Smooth muscle cell (in vitro differentiated cells): ENCODE data around the gene BMP8B. TPM values are rescaled to one million over a fixed set of nuclear protein-coding genes. Genes with fewer than 3 reads are reported as not detected.
"Not testable (repeated sequence)": the region's sequence is repeated elsewhere in the genome, so short reads cannot be mapped to it uniquely, and the experiment has no call there.

ENCODE experiments used
- DNase-seq: peaks from one replicate; lab custom pipeline; 2025; ENCODE audit not compliant: unreplicated experiment; lab: John Stamatoyannopoulos, UW
- H2AFZ ChIP-seq: fragments of 200-600 bp; sonication (generic); 2 replicates; pipeline ENCODE4 v1.6.0; 2016; ENCODE audit warnings: antibody characterized with exemption, low read depth, mild to moderate bottlenecking
- H3F3A ChIP-seq: fragments of 200-600 bp; sonication (generic); 2 replicates; pipeline ENCODE4 v1.6.0; 2017; ENCODE audit warnings: antibody characterized with exemption, low read depth
- H3K27ac ChIP-seq: fragments of 200-600 bp; sonication (generic); 2 replicates; pipeline ENCODE4 v1.5.1; 2016; ENCODE audit warnings: low read depth, mild to moderate bottlenecking
- H3K27me3 ChIP-seq: fragments of 200-600 bp; sonication (generic); 2 replicates; pipeline ENCODE4 v1.6.1; 2016; ENCODE audit warnings: low read depth, mild to moderate bottlenecking
- H3K36me3 ChIP-seq: fragments of 200-600 bp; sonication (generic); 2 replicates; pipeline ENCODE4 v1.5.1; 2016; ENCODE audit warnings: low read depth
- H3K4me1 ChIP-seq: fragments of 200-600 bp; sonication (generic); 2 replicates; pipeline ENCODE4 v1.5.1; 2016; ENCODE audit warnings: low read depth
- H3K4me2 ChIP-seq: fragments of 200-600 bp; sonication (generic); 2 replicates; pipeline ENCODE4 v1.6.0; 2016; ENCODE audit warnings: mild to moderate bottlenecking
- H3K4me3 ChIP-seq: fragments of 200-600 bp; sonication (generic); 2 replicates; pipeline ENCODE4 v1.5.1; 2016; ENCODE audit warnings: mild to moderate bottlenecking
- H3K79me2 ChIP-seq: fragments of 200-600 bp; sonication (generic); 2 replicates; pipeline ENCODE4 v1.6.0; 2016; ENCODE audit warnings: low read depth, mild to moderate bottlenecking
- H3K9ac ChIP-seq: fragments of 200-600 bp; sonication (generic); 2 replicates; pipeline ENCODE4 v1.6.0; 2016; ENCODE audit warnings: low read depth
- H3K9me3 ChIP-seq: fragments of 200-600 bp; sonication (generic); replicated peaks from 2 replicates; pipeline ENCODE4 v1.5.1; 2016; ENCODE audit warnings: low read depth
- H4K20me1 ChIP-seq: fragments of 200-600 bp; sonication (generic); 2 replicates; pipeline ENCODE4 v1.6.0; 2016; ENCODE audit warnings: low read depth
- CTCF ChIP-seq: fragments of 200-600 bp; sonication (generic); IDR thresholded peaks from 2 replicates; pipeline ENCODE4 v1.5.1; 2017; ENCODE audit warnings: borderline replicate concordance, mild to moderate bottlenecking, antibody characterized with exemption; ENCODE audit not compliant: insufficient read depth, poor library complexity, severe bottlenecking
- WGBS: methylation state at CpG from one replicate; pipeline ENCODE4 v1.1.7; 2016; ENCODE audit warnings: low lambda C conversion rate; 5-methylcytosine and 5-hydroxymethylcytosine counted together
- polyA plus RNA-seq: library from polyadenylated mRNA; unstranded; fragments of >200 nt; fragmentation: Nextera tagmentation; extraction: Ambion mirVana; gene quantifications from 2 replicates; pipeline ENCODE4 v1.2.1, GENCODE V29; 2016
- total RNA-seq: library from RNA; depleted of rRNA; stranded (reverse); fragments of >200 nt; gene quantifications from 2 replicates; pipeline ENCODE4 v1.2.3, GENCODE V29; 2014

The BMP8B gene
- total and polyA plus RNA-seq, 2 experiments from 2014 or later, result 0.06 TPM; not detected in 1

GRCh38 chr1:39819091-39819812, 30.6 kb upstream of the BMP8B start:
- H3K79me2 ChIP-seq, result no peaks in the 10 kb centered on the region
- no peak overlapping the region for H3K9ac ChIP-seq
- H3K4me2 ChIP-seq, result no peak overlapping the region
- TF ChIP-seq CTCF, result no peak
- H3K27ac ChIP-seq, result no peak overlapping the region
- no peaks in the 10 kb centered on the region for H4K20me1 ChIP-seq
- H3K36me3 ChIP-seq, result no peaks in the 10 kb centered on the region
- H3K27me3 ChIP-seq, result no peaks in the 10 kb centered on the region
- no peak for DNase-seq
- no peak overlapping the region for H3K4me3 ChIP-seq
- 93% methylated on average over 22 of the region's 22 CpGs for WGBS
- H3K4me1 ChIP-seq, result no peaks in the 10 kb centered on the region
- H3K9me3 ChIP-seq, result no peaks in the 10 kb centered on the region
- H3F3A ChIP-seq, result no peaks in the 10 kb centered on the region
- no peak overlapping the region for H2AFZ ChIP-seq

- no peak for TF ChIP-seq CTCF
- no peaks in the 10 kb centered on the region for H4K20me1 ChIP-seq
- H3F3A ChIP-seq, result no peaks in the 10 kb centered on the region
- H3K9ac ChIP-seq, result no peak overlapping the region
- no peaks in the 10 kb centered on the region for H3K27me3 ChIP-seq
- H3K4me2 ChIP-seq, result no peak overlapping the region
- H3K4me3 ChIP-seq, result no peak overlapping the region
- DNase-seq, result no peak
- no peaks in the 10 kb centered on the region for H3K36me3 ChIP-seq
- no peaks in the 10 kb centered on the region for H3K4me1 ChIP-seq
- H3K79me2 ChIP-seq, result no peaks in the 10 kb centered on the region
- H2AFZ ChIP-seq, result no peak overlapping the region
- 100% methylated on average over 2 of the region's 2 CpGs for WGBS
- H3K9me3 ChIP-seq, result no peaks in the 10 kb centered on the region
- H3K27ac ChIP-seq, result no peak overlapping the region
Observed at GRCh38 chr1:39818482-39818881, 29.8 kb upstream of the BMP8B start.

GRCh38 chr1:39817091-39817932, 28.6 kb upstream of the BMP8B start:
- not testable (repeated sequence) for H4K20me1 ChIP-seq, H3K79me2 ChIP-seq, H2AFZ ChIP-seq, H3K9ac ChIP-seq, DNase-seq, H3K4me3 ChIP-seq, H3K27ac ChIP-seq, H3F3A ChIP-seq, H3K27me3 ChIP-seq, H3K4me1 ChIP-seq, H3K9me3 ChIP-seq, H3K4me2 ChIP-seq, H3K36me3 ChIP-seq
- WGBS, result 77% methylated on average over 16 of the region's 24 CpGs

- Histone ChIP-seq H3F3A (no peaks in the 10 kb centered on the region), H3K27ac (no peak overlapping the region), H3K27me3 (no peaks in the 10 kb centered on the region), H3K9me3 (no peaks in the 10 kb centered on the region), H3K79me2 (no peaks in the 10 kb centered on the region), H2AFZ (no peak overlapping the region), H4K20me1 (no peaks in the 10 kb centered on the region), H3K4me2 (no peak overlapping the region), H3K36me3 (no peaks in the 10 kb centered on the region), H3K9ac (no peak overlapping the region), H3K4me3 (no peak overlapping the region), H3K4me1 (no peaks in the 10 kb centered on the region)
- peak; percentile 30 for DNase-seq
- TF ChIP-seq CTCF, result peak; percentile 81
- WGBS, result 14% methylated on average over 11 of the region's 11 CpGs
Observed at GRCh38 chr1:39816415-39817090, 27.9 kb upstream of the BMP8B start.
